ENCODE data around the gene ACAA1. TPM values are rescaled to one million over a fixed set of nuclear protein-coding genes. Genes with fewer than 3 reads are reported as not detected.
"Not testable (repeated sequence)": the region's sequence is repeated elsewhere in the genome, so short reads cannot be mapped to it uniquely, and the experiment has no call there.

The ACAA1 gene
- total RNA-seq, 1 experiment from 2014 or later: 44.5 TPM

GRCh38 chr3:38090453-38090852 is 46.5 kb downstream of the ACAA1 start:
- DNase-seq (ENCODE audit: low read depth): no peak
- in situ Hi-C loops (cut with HindIII; ENCODE audit: low pct_unique_long_range_greater_than_20kb, low sequenced_read_pairs): no loop called here

GRCh38 chr3:38089163-38089562 is 47.8 kb downstream of the ACAA1 start:
- no peak for DNase-seq (ENCODE audit: low read depth)
- in situ Hi-C loops (cut with HindIII; ENCODE audit: low pct_unique_long_range_greater_than_20kb, low sequenced_read_pairs): no loop called here

GRCh38 chr3:38088126-38089078 is 48.5 kb downstream of the ACAA1 start:
- in situ Hi-C loops (cut with HindIII; ENCODE audit: low pct_unique_long_range_greater_than_20kb, low sequenced_read_pairs): no loop called here
- no peak for DNase-seq (ENCODE audit: low read depth)

GRCh38 chr3:38087278-38087677 is 49.6 kb downstream of the ACAA1 start:
- in situ Hi-C loops (cut with HindIII; ENCODE audit: low pct_unique_long_range_greater_than_20kb, low sequenced_read_pairs); DNase-seq (ENCODE audit: low read depth): not testable (repeated sequence)

GRCh38 chr3:38086496-38086895 is 50.4 kb downstream of the ACAA1 start:
- in situ Hi-C loops (cut with HindIII; ENCODE audit: low pct_unique_long_range_greater_than_20kb, low sequenced_read_pairs): no loop called here
- DNase-seq (ENCODE audit: low read depth): no peak

GRCh38 chr3:38085943-38086324 is 51.0 kb downstream of the ACAA1 start:
- no peak for DNase-seq (ENCODE audit: low read depth)
- in situ Hi-C loops (cut with HindIII; ENCODE audit: low pct_unique_long_range_greater_than_20kb, low sequenced_read_pairs): no loop called here

GRCh38 chr3:38085311-38085942 is 51.5 kb downstream of the ACAA1 start:
- in situ Hi-C loops (cut with HindIII; ENCODE audit: low pct_unique_long_range_greater_than_20kb, low sequenced_read_pairs): no loop called here
- DNase-seq (ENCODE audit: low read depth): no peak

- no peak for DNase-seq (ENCODE audit: low read depth)
- in situ Hi-C loops (cut with HindIII; ENCODE audit: low pct_unique_long_range_greater_than_20kb, low sequenced_read_pairs): no loop called here
Measured at GRCh38 chr3:38084334-38085310, 52.3 kb downstream of the ACAA1 start.

- in situ Hi-C loops (cut with HindIII; ENCODE audit: low pct_unique_long_range_greater_than_20kb, low sequenced_read_pairs): no loop called here
- no peak for DNase-seq (ENCODE audit: low read depth)
Measured at GRCh38 chr3:38083871-38084333, 53.0 kb downstream of the ACAA1 start.

GRCh38 chr3:38083254-38083653 is 53.7 kb downstream of the ACAA1 start:
- DNase-seq (ENCODE audit: low read depth); in situ Hi-C loops (cut with HindIII; ENCODE audit: low pct_unique_long_range_greater_than_20kb, low sequenced_read_pairs): not testable (repeated sequence)

GRCh38 chr3:38082296-38082695 is 54.6 kb downstream of the ACAA1 start:
- in situ Hi-C loops (cut with HindIII; ENCODE audit: low pct_unique_long_range_greater_than_20kb, low sequenced_read_pairs); DNase-seq (ENCODE audit: low read depth): not testable (repeated sequence)

- DNase-seq (ENCODE audit: low read depth); in situ Hi-C loops (cut with HindIII; ENCODE audit: low pct_unique_long_range_greater_than_20kb, low sequenced_read_pairs): not testable (repeated sequence)
Measured at GRCh38 chr3:38077073-38077472, 59.9 kb downstream of the ACAA1 start.

Other genes starting within 250 kb of the ACAA1 start
- 0.84 and 1.2 TPM in 2 replicates for gene VILL, start 146.3 kb downstream of the ACAA1 start, total RNA-seq (2014; rRNA removed; shearing (Covaris generic); ENCODE audit: low replicate concordance)
- 1.7 and 9.1 TPM in 2 replicates for gene PLCD1, start 107.5 kb downstream of the ACAA1 start, total RNA-seq (2014; rRNA removed; shearing (Covaris generic); ENCODE audit: low replicate concordance)
- gene DLEC1, start 97.9 kb downstream of the ACAA1 start, total RNA-seq (2014; rRNA removed; shearing (Covaris generic); ENCODE audit: low replicate concordance): not detected in 2 replicates
- 2.9 and 9.8 TPM in 2 replicates for gene MYD88, start 1.5 kb upstream of the ACAA1 start, total RNA-seq (2014; rRNA removed; shearing (Covaris generic); ENCODE audit: low replicate concordance)
- gene OXSR1, start 28.4 kb upstream of the ACAA1 start, total RNA-seq (2014; rRNA removed; shearing (Covaris generic); ENCODE audit: low replicate concordance): 14.7 and 17.3 TPM in 2 replicates
- not detected in 2 replicates for gene SLC22A13, start 128.7 kb upstream of the ACAA1 start, total RNA-seq (2014; rRNA removed; shearing (Covaris generic); ENCODE audit: low replicate concordance)
- gene SLC22A14, start 145.2 kb upstream of the ACAA1 start, total RNA-seq (2014; rRNA removed; shearing (Covaris generic); ENCODE audit: low replicate concordance): not detected in 2 replicates
- 1.5 and 3.2 TPM in 2 replicates for gene XYLB, start 209.7 kb upstream of the ACAA1 start, total RNA-seq (2014; rRNA removed; shearing (Covaris generic); ENCODE audit: low replicate concordance)

All from Caki2 (cell line).